HEK293 (cell line): Measurements from ENCODE around the gene SORBS2.

Experiments used
- SP2 ChIP-seq: fragments of 450-650 bp; formaldehyde crosslinking; IDR thresholded peaks from 2 replicates; pipeline ENCODE4 v1.5.1; 2016; ENCODE audit warnings: missing biosample characterization, missing genetic modification characterization
- ZNF121 ChIP-seq: fragments of 450-650 bp; formaldehyde crosslinking; IDR thresholded peaks from 2 replicates; pipeline ENCODE4 v1.5.1; 2016; ENCODE audit warnings: missing biosample characterization, missing genetic modification characterization
- TF ChIP-seq, protein P1 (sequence below): fragments of 450-650 bp; formaldehyde crosslinking; IDR thresholded peaks from 2 replicates; pipeline ENCODE4 v1.5.1; 2016; ENCODE audit warnings: missing biosample characterization, missing genetic modification characterization

GRCh38 chr4:185656467-185656931 is 155.5 kb downstream of the SORBS2 start:
- no peak for TF ChIP-seq ZNF121 (tag by site-specific recombination)
- TF ChIP-seq, protein P1, sequence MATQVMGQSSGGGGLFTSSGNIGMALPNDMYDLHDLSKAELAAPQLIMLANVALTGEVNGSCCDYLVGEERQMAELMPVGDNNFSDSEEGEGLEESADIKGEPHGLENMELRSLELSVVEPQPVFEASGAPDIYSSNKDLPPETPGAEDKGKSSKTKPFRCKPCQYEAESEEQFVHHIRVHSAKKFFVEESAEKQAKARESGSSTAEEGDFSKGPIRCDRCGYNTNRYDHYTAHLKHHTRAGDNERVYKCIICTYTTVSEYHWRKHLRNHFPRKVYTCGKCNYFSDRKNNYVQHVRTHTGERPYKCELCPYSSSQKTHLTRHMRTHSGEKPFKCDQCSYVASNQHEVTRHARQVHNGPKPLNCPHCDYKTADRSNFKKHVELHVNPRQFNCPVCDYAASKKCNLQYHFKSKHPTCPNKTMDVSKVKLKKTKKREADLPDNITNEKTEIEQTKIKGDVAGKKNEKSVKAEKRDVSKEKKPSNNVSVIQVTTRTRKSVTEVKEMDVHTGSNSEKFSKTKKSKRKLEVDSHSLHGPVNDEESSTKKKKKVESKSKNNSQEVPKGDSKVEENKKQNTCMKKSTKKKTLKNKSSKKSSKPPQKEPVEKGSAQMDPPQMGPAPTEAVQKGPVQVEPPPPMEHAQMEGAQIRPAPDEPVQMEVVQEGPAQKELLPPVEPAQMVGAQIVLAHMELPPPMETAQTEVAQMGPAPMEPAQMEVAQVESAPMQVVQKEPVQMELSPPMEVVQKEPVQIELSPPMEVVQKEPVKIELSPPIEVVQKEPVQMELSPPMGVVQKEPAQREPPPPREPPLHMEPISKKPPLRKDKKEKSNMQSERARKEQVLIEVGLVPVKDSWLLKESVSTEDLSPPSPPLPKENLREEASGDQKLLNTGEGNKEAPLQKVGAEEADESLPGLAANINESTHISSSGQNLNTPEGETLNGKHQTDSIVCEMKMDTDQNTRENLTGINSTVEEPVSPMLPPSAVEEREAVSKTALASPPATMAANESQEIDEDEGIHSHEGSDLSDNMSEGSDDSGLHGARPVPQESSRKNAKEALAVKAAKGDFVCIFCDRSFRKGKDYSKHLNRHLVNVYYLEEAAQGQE (tag by site-specific recombination): no peak
- TF ChIP-seq SP2 (tag by site-specific recombination): no peak
